Activated naive CD8-positive, alpha-beta T cell treated with anti-CD3 and anti-CD28 coated beads for 36 hours (primary cell): ENCODE measurements around the gene AMOTL1. TPM values are rescaled to one million over a fixed set of nuclear protein-coding genes. Genes with fewer than 3 reads are reported as not detected.

ENCODE experiments used
- DNase-seq: peaks from one replicate; pipeline ENCODE4 v3.0.0; 2021
- H3K27ac Mint-ChIP-seq: one replicate; pipeline ENCODE4 v1.8.0; 2022; ENCODE audit warnings: mild to moderate bottlenecking, moderate library complexity, mixed read lengths
- H3K27me3 Mint-ChIP-seq: one replicate; pipeline ENCODE4 v1.8.0; 2022; ENCODE audit warnings: mild to moderate bottlenecking, mixed read lengths
- H3K36me3 Mint-ChIP-seq: one replicate; pipeline ENCODE4 v1.8.0; 2021; ENCODE audit warnings: mild to moderate bottlenecking, mixed read lengths
- H3K4me1 Mint-ChIP-seq: one replicate; pipeline ENCODE4 v1.8.0; 2021; ENCODE audit warnings: mixed read lengths
- H3K4me3 Mint-ChIP-seq: one replicate; pipeline ENCODE4 v1.8.0; 2022; ENCODE audit warnings: mild to moderate bottlenecking, moderate library complexity, mixed read lengths
- H3K9me3 Mint-ChIP-seq: one replicate; pipeline ENCODE4 v1.8.0; 2022; ENCODE audit warnings: mixed read lengths
- total RNA-seq, 2 experiments: library from RNA; stranded (reverse); gene quantifications; one replicate each; pipeline ENCODE4 v1.2.3, GENCODE V29; 2021

AMOTL1 gene
- total RNA-seq, 2 experiments from 2014 or later: 1.0 to 1.3 TPM

DNA sequence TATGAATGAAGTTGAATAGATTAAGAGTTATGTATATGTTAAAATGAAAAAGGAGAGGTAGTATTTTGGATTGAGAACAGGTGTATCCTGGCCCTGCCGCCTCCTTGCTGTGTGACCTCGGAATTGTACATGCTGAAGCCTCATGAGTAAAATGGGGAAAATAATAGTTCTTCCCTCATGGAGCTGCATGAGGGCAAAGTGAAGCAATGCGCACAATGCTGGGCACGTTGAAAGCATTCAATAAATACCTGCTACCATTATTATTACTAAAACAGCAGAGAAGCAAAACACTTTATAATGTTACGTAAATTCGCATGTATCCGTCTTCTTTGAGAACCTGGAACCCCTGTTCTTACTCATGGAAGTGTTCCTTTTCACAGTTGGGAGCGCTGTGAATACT is 5.7 kb downstream of the AMOTL1 start:
- no peak for DNase-seq
- Mint-ChIP-seq H3K36me3 (no peaks in the 10 kb centered on the region), H3K4me3 (no peak overlapping the region), H3K4me1 (peaks cover 4% of the 10 kb centered on the region), H3K9me3 (no peaks in the 10 kb centered on the region), H3K27me3 (peaks cover 41% of the 10 kb centered on the region), H3K27ac (no peak overlapping the region)

DNA sequence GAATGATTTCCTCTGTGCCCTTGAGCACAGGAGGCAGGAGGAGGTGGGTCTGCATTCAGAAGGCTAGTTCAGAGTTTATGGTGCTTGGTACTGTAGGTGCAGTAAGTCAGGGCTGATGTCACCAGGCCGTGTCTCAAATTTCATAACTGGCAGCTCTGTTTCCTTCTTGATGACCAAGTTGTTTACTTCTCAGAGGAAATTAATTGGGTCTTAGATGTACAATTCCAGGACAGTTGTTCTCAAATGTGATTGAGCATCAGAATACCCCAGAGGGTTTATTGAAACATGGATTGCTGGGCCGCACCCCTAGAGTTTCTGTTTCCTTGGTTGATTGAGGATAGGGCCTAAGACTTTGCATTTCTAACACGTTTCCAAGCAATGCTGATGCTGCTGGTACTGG is 6.2 kb downstream of the AMOTL1 start:
- Mint-ChIP-seq H3K27me3 (peaks cover 39% of the 10 kb centered on the region), H3K36me3 (no peaks in the 10 kb centered on the region), H3K4me1 (peaks cover 2% of the 10 kb centered on the region), H3K4me3 (no peak overlapping the region), H3K9me3 (no peaks in the 10 kb centered on the region), H3K27ac (no peak overlapping the region)
- DNase-seq: no peak

DNA sequence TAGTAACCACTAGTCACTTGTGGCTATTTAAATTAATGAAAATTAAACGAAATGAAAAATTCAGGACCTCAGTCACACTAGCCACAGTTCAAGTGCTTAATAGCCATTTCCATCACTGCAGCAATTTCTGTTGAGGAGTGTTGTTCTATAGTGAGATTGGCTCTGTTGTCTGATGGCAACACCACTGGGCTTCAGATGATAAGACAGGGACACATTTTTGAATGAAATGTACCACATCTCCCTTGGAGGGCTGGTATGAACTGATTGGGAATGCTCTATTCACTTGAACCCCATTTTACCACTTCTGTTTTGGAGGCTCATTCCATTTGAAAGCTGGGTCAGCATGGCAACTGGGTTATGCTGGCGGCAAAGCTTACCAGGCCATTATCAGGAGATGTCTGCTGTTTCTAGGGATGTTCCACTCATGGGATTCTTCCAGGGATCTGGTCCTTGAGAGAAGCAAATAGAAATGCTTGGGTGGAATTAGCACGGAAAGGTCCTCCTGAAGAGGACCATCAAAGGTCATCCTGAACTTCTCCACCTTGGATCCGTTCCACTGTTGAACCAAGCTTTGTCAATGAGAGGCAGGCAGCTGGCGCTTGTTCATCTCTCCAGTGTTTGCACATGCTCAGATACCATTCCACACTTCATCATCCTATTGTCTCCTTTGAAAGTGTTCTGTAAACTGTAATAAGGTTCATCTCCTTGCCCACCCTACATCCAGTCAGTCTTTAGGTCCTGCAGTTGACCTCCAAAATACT is 7.6 kb downstream of the AMOTL1 start:
- no peak for DNase-seq
- Mint-ChIP-seq H3K9me3 (no peaks in the 10 kb centered on the region), H3K4me3 (no peak overlapping the region), H3K36me3 (no peaks in the 10 kb centered on the region), H3K27me3 (peaks cover 26% of the 10 kb centered on the region), H3K27ac (no peak overlapping the region), H3K4me1 (peaks cover 5% of the 10 kb centered on the region)

DNA sequence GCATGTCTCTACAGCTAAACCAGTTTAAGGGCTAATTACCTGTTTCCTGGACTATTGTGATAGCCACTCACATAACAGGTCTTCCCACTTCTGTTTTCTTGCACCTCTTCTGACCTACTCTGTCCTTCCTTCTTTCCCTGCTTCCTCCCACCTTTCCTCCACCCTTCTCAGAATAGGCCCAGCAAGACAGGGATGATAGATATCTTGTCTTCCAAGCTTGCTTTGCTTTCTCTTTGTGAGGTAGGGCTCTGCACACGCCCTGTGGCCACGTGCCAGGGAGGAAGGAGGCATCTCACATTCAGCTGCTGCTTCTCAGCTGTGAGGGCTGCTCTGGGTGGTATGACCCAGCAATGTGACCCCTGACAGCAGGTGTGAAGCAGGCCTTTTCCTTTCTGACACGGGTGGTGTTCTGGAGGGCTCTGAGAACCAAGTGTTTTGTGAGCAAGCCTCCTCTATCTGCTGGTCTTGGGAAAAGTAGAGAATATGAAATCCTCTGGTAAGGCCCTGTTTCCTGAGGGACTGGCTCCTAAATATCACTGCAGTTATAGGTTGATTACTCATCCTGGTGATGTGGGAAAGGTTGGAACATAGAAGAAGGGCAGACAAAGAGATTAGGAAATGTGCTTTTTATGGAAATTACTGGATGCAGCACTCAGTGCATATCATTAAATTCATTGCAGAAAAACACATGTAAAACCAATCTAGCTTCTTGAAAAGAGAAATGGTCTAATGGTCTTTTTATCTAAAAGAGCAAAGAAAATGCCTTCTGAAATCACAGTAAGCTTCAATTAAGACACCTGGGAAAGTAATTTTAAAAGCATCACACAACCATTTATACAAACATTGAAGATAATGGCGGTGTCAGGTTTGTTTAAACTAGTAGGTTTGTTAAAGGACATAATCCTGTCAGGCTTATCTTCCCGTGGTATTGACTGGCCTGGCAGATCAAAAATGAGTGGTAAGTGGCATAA is 8.5 kb downstream of the AMOTL1 start:
- DNase-seq: no peak
- H3K4me3 Mint-ChIP-seq: no peak overlapping the region
- H3K4me1 Mint-ChIP-seq: peaks cover 10% of the 10 kb centered on the region
- H3K36me3 Mint-ChIP-seq: no peaks in the 10 kb centered on the region
- H3K9me3 Mint-ChIP-seq: no peaks in the 10 kb centered on the region
- peaks cover 19% of the 10 kb centered on the region for H3K27me3 Mint-ChIP-seq
- no peak overlapping the region for H3K27ac Mint-ChIP-seq

DNA sequence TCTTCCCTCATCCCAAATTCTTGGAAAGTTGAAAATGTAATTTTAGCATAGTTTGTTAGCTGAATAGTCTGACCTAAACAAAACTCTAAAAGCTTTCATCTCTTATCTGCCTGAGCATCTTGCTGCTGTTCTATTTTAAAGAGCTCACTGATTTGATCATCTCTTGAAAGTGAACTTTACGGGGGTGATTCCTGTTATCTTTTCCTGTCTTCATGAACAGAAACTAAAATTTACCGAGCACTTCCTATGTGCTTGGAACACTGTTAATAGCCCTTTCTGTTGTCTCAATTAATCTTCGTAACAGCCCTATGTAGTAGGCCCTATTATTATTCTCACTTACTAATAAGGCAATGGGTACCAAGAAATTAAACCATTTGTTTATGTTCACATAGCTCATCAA is 12.3 kb downstream of the AMOTL1 start:
- no peak for DNase-seq
- Mint-ChIP-seq H3K4me1 (peaks cover 10% of the 10 kb centered on the region), H3K9me3 (no peaks in the 10 kb centered on the region), H3K4me3 (no peak overlapping the region), H3K36me3 (no peaks in the 10 kb centered on the region), H3K27me3 (peaks cover 15% of the 10 kb centered on the region), H3K27ac (no peak overlapping the region)

DNA sequence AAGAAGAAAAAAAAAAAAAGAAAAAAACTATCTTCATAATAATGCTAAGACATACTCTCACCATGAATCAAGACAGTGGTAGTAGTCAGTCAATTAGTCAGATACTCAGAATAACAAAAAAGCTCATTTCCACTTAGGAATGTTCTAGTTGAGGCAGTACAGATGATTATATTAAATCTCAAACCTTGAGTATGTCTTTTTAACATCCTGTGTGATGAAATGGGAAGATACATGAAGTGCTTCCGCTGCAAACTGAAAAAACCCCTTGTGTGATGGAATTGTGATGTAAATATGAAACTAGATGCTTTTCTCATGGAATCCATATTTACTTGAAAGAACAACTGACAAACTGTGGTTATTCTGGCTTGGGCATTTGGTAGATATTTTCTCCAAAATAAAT is 13.7 kb downstream of the AMOTL1 start:
- Mint-ChIP-seq H3K4me3 (no peak overlapping the region), H3K4me1 (peaks cover 10% of the 10 kb centered on the region), H3K9me3 (no peaks in the 10 kb centered on the region), H3K36me3 (no peaks in the 10 kb centered on the region), H3K27ac (no peak overlapping the region), H3K27me3 (peaks cover 16% of the 10 kb centered on the region)
- no peak for DNase-seq

DNA sequence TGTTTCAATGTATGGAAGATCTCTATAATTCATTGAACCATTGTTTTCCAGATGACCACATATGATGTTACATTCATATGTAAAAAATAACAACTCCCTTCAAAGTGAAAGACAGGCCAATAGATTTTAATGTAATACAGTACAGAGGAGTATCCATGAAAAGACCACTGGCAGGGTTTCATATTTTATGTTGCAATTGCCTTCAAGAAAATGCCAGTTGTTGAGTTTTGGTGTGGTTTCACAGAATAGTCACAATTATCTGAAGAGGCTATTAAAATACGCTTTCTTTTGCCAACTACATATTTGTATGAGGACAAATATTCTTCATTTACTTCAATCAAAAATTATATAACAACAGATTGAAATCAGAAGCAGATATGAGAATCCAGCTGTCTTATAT is 14.3 kb downstream of the AMOTL1 start:
- no peak overlapping the region for H3K27ac Mint-ChIP-seq
- H3K4me1 Mint-ChIP-seq: peaks cover 10% of the 10 kb centered on the region
- H3K9me3 Mint-ChIP-seq: no peaks in the 10 kb centered on the region
- peaks cover 16% of the 10 kb centered on the region for H3K27me3 Mint-ChIP-seq
- H3K4me3 Mint-ChIP-seq: no peak overlapping the region
- H3K36me3 Mint-ChIP-seq: no peaks in the 10 kb centered on the region
- DNase-seq: no peak

DNA sequence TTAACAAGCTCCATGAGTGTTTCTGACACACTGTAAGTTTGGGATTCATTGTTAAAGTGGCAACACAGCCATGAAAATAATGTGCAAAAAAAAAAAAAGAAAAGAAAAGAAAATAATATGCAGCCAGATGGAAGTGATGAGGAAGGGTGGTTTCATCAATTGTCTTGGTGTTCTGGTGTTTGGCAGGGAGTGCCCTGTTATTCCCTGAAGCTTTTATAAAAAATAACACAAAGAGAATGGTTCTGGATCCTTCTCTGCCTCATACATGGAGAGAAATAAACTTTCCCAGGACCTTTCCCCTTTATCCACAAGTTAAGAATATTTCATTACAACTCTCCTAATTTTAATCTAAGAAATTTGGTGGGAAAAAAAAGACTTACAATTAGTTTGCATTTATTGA is 16.7 kb downstream of the AMOTL1 start:
- Mint-ChIP-seq H3K27ac (no peak overlapping the region), H3K9me3 (no peaks in the 10 kb centered on the region), H3K4me3 (no peak overlapping the region), H3K27me3 (peaks cover 7% of the 10 kb centered on the region), H3K4me1 (peaks cover 10% of the 10 kb centered on the region), H3K36me3 (no peaks in the 10 kb centered on the region)
- DNase-seq: no peak

DNA sequence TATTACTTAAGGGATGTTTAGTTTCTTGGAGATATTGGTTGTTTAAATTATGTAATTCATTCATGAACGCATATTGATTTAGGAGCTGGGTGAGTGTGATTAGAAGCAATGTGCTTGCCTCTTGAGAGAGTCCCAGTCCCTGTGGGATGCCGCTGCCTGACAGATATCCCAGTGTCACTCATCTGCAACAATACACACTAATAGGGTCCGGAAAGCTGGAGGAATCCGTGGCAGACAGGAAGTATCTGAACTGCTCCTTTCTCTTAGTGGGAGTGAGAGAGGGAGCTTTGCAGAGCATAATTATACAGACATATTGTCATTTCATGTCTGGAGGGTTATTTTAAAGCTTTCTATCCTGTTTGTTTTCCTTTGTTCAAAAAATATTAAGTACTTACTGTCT is 17.4 kb downstream of the AMOTL1 start:
- Mint-ChIP-seq H3K4me3 (no peak overlapping the region), H3K4me1 (peaks cover 8% of the 10 kb centered on the region), H3K9me3 (no peaks in the 10 kb centered on the region), H3K27ac (no peak overlapping the region), H3K27me3 (peaks cover 7% of the 10 kb centered on the region), H3K36me3 (no peaks in the 10 kb centered on the region)
- no peak for DNase-seq

DNA sequence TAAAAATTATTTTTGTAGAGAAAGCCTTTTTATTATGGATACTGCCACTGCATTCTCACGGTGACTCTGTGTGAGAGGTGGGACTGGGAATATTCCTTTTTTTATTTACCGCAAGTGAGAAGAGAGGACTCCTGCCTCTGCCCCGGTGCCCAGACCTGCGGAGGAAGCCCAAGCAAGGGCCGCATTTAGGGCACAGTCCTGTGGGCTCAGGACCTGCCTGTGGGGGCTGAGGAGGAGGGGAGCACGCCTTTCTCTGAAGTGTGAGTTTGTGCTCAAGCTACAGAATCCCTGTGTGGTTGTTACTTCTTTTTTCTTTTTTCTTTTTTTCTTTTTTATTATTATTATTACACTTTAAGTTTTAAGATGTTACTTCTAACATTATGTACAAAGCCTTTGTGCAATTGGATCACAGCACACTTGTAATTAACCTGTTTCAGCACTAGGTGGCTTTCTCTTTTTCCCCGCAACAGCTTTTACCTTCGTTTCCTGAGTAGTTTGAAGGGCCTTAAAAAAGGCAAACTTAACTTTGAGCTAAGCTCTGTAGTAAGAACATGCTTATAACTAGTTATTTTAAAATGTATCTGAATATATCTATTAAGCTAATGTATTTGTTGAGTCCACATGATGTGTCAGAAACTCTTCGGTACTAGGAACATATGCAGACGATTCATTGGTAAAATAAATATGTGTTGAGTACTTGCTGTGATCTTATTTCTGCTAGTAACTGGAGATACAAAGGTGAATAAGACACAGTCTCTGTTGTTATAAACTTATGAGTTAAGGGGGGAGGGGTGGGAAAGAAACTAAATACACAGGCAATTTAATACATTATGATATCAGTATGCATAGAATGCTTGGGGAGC is 18.3 kb downstream of the AMOTL1 start:
- Mint-ChIP-seq H3K27ac (no peak overlapping the region), H3K36me3 (no peaks in the 10 kb centered on the region), H3K4me3 (no peak overlapping the region), H3K4me1 (no peaks in the 10 kb centered on the region), H3K9me3 (no peaks in the 10 kb centered on the region), H3K27me3 (peaks cover 7% of the 10 kb centered on the region)
- no peak for DNase-seq

DNA sequence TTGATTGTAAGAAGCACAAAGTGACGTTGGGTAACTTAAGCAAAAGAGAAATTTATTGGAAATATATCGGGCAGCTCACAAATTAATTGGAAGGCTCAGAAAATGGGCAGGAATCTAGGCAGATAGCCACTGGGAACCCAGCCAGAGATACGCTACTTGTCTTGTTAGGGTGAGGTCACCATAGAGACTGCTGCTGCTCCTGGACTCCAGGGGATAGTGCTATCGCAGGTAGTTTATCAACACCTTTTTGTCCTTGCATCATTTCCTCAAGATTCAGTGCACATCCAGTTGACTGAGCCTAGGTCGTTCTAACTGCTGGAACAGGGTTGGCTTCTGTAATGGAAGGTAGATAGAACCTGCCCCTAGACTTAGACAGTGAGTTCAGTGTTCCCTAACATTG is 19.6 kb downstream of the AMOTL1 start:
- no peak for DNase-seq
- Mint-ChIP-seq H3K9me3 (no peaks in the 10 kb centered on the region), H3K4me1 (no peaks in the 10 kb centered on the region), H3K27ac (no peak overlapping the region), H3K36me3 (no peaks in the 10 kb centered on the region), H3K4me3 (no peak overlapping the region), H3K27me3 (peaks cover 7% of the 10 kb centered on the region)

DNA sequence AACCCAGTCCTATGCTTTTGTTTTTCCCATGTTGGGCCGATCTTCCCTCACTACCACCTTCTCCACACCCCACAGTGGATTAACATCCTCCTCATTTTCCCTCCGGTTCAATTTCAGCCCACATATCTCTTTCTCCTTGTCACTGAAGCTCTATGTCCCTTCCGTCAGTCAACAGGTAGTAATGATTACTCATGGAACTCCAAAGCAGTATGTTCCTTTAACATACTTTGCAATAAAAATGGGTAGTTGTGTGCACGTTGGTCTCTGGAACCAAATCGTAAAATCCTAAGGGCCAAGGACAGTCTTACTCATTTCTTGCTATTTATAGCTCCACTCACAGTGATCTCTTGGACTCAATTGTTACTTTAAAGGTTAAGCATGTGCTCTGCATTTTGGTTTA is 20.2 kb downstream of the AMOTL1 start:
- no peak for DNase-seq
- no peaks in the 10 kb centered on the region for H3K4me1 Mint-ChIP-seq
- H3K27me3 Mint-ChIP-seq: peaks cover 7% of the 10 kb centered on the region
- H3K9me3 Mint-ChIP-seq: no peaks in the 10 kb centered on the region
- no peak overlapping the region for H3K4me3 Mint-ChIP-seq
- no peaks in the 10 kb centered on the region for H3K36me3 Mint-ChIP-seq
- no peak overlapping the region for H3K27ac Mint-ChIP-seq

DNA sequence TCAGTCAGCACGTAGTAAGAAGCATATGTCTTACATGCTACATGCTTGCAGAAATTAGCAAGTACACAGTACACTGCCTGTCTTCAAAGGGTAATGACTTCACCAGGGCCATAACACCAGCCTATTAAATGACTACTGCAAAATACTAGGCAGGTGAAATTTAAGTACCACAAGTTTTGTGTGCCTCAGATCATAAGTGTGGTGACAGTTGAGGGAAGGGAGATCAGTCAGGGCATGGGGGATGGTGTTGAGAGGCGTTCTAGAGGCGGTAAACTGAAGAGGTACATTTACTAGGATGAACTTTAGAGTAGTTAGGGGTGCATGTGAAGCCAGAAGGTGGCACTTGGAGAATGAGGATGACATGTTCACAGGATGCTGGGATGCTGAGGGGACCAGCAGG is 22.0 kb downstream of the AMOTL1 start:
- no peaks in the 10 kb centered on the region for H3K9me3 Mint-ChIP-seq
- no peak overlapping the region for H3K27ac Mint-ChIP-seq

DNA sequence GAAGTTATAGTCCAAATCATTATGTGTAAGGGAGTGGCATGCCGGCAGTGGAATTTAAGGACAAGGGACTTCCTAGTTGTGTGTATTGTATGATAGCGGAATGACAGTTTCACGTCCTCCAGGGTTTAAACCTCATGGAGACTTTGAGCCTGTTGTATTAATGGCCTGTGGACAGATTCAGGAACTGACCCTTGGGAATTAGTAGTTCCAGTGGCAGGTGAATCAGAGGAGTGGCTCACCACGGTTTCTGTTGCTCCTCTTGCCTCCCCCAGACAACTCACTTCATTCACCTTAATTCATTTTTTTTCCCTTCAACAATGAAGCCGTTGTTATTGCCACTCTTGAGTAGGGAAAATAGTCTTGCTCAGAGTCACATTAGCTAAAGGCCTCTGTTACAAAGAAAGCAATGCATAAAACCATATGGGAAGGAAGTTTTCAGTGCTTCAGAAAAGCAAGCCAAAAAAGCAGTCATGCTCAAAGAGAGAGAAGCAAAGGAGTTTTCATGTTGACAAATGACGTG is 22.6 kb downstream of the AMOTL1 start:
- Mint-ChIP-seq H3K36me3 (no peaks in the 10 kb centered on the region), H3K4me1 (no peaks in the 10 kb centered on the region), H3K9me3 (no peaks in the 10 kb centered on the region), H3K27ac (no peak overlapping the region), H3K27me3 (no peaks in the 10 kb centered on the region), H3K4me3 (no peak overlapping the region)
- DNase-seq: no peak

More for the DNA sequence above, 22.0 kb downstream of the AMOTL1 start:
- Mint-ChIP-seq H3K4me3 (no peak overlapping the region), H3K4me1 (no peaks in the 10 kb centered on the region), H3K27me3 (peaks cover 3% of the 10 kb centered on the region), H3K36me3 (no peaks in the 10 kb centered on the region)
- DNase-seq: no peak
